SK-N-SH (cell line): ENCODE results near the gene GUK1. TPM values are rescaled to one million over a fixed set of nuclear protein-coding genes. Genes with fewer than 3 reads are reported as not detected.

Experiments
- CTCF ChIA-PET: fragments of 300-600, 350-600 bp; formaldehyde crosslinking; extraction: SDS; loops from one replicate; lab custom pipeline; 2021; lab: Yijun Ruan, JAX
- POLR2A ChIA-PET: fragments of 350-600 bp; sonication (Branson Sonifier 250); formaldehyde crosslinking; extraction: SDS; loops from one replicate; lab custom pipeline; 2020; ENCODE audit warnings: antibody characterized with exemption, inconsistent platforms; lab: Yijun Ruan, JAX
- DNase-seq: peaks from one replicate; pipeline ENCODE4 v3.0.0; 2012
- H2AFZ ChIP-seq: fragments of 200-600 bp; sonication (generic); 2 replicates; pipeline ENCODE4 v1.8.1; 2016; ENCODE audit warnings: antibody characterized with exemption, mild to moderate bottlenecking, low read depth
- H3F3A ChIP-seq: fragments of 200-600 bp; sonication (generic); replicated peaks from 2 replicates; pipeline ENCODE3; 2016; ENCODE audit warnings: antibody characterized with exemption, mild to moderate bottlenecking; ENCODE audit not compliant: insufficient read depth
- H3K27ac ChIP-seq, 2 experiments: fragments of 200-500 bp in 1 of 2; fragments of 200-600 bp in 1 of 2; sonication (Bioruptor generic) in 1 of 2; sonication (generic), shearing (Covaris generic) in 1 of 2; 2 replicates each; pipeline versions ENCODE4 v1.5.1 to v1.6.1; 2014 to 2016; ENCODE audit warnings: low read depth in 2 of 2, inconsistent platforms in 1 of 2, low read length in 1 of 2, mild to moderate bottlenecking in 1 of 2, mixed read lengths in 1 of 2
- H3K27me3 ChIP-seq: fragments of 200-600 bp; sonication (generic), shearing (Covaris generic); 2 replicates; pipeline ENCODE4 v1.6.1; 2016; ENCODE audit warnings: mixed run types; ENCODE audit not compliant: insufficient read depth
- H3K36me3 ChIP-seq, 2 experiments: fragments of 200-500 bp in 1 of 2; fragments of 200-600 bp in 1 of 2; sonication (Bioruptor generic) in 1 of 2; sonication (generic) in 1 of 2; replicated peaks in 1 of 2; 2 replicates each; pipeline versions ENCODE3 to v1.5.1; 2014 to 2016; ENCODE audit warnings: low read length in 1 of 2, mild to moderate bottlenecking in 1 of 2; ENCODE audit not compliant: insufficient read depth in 2 of 2, control insufficient read depth in 1 of 2
- H3K4me1 ChIP-seq, 2 experiments: fragments of 200-500 bp in 1 of 2; fragments of 200-600 bp in 1 of 2; sonication (Bioruptor generic) in 1 of 2; sonication (generic), shearing (Covaris generic) in 1 of 2; 2 replicates each; pipeline versions ENCODE4 v1.5.1 to v1.6.1; 2014 to 2016; ENCODE audit warnings: low read depth in 1 of 2, low read length in 1 of 2, mixed run types in 1 of 2; ENCODE audit not compliant: insufficient read depth in 2 of 2, control insufficient read depth in 1 of 2
- H3K4me2 ChIP-seq: fragments of 200-600 bp; sonication (generic), shearing (Covaris generic); 2 replicates; pipeline ENCODE4 v1.6.1; 2017; ENCODE audit warnings: mixed run types
- H3K4me3 ChIP-seq, 2 experiments: fragments of 200-500 bp in 1 of 2; fragments of 200-600 bp in 1 of 2; sonication (Bioruptor generic) in 1 of 2; sonication (generic), shearing (Covaris generic) in 1 of 2; 2 replicates each; pipeline versions ENCODE4 v1.5.1 to v1.8.1; 2014 to 2016; ENCODE audit warnings: low read depth in 2 of 2, inconsistent platforms in 1 of 2, low read length in 1 of 2, mild to moderate bottlenecking in 1 of 2, mixed read lengths in 1 of 2, moderate library complexity in 1 of 2
- H3K79me2 ChIP-seq: fragments of 200-600 bp; sonication (generic); 2 replicates; pipeline ENCODE4 v1.8.1; 2017; ENCODE audit warnings: mild to moderate bottlenecking; ENCODE audit not compliant: insufficient read depth
- H3K9ac ChIP-seq: fragments of 200-600 bp; sonication (generic); 2 replicates; pipeline ENCODE4 v1.6.1; 2017; ENCODE audit warnings: mixed run types
- H3K9me2 ChIP-seq: fragments of 200-600 bp; sonication (generic); 2 replicates; pipeline ENCODE4 v1.6.1; 2017; ENCODE audit warnings: mixed run types
- H3K9me3 ChIP-seq: fragments of 200-600 bp; sonication (generic); 2 replicates; pipeline ENCODE4 v1.6.1; 2017; ENCODE audit warnings: mixed run types, mild to moderate bottlenecking, moderate library complexity
- H4K20me1 ChIP-seq: fragments of 200-600 bp; sonication (generic); 2 replicates; pipeline ENCODE4 v1.6.1; 2017; ENCODE audit warnings: mild to moderate bottlenecking, mixed run types; ENCODE audit not compliant: insufficient read depth
- EP300 ChIP-seq, 2 experiments: IDR thresholded peaks; 2 replicates each; pipeline versions ENCODE4 v1.4.0 to v1.6.1; 2012; ENCODE audit warnings: borderline replicate concordance in 1 of 2, low read depth in 1 of 2, low read length in 1 of 2
- EZH2phosphoT487 ChIP-seq: fragments of 200-600 bp; sonication (generic); IDR thresholded peaks from 2 replicates; pipeline ENCODE4 v1.6.1; 2017; ENCODE audit warnings: low read depth, mixed run types, mild to moderate bottlenecking, antibody characterized with exemption, moderate library complexity, borderline replicate concordance
- FOSL2 ChIP-seq: IDR thresholded peaks from 2 replicates; pipeline ENCODE4 v1.4.0; 2012; ENCODE audit warnings: low read depth, mild to moderate bottlenecking, moderate library complexity, borderline replicate concordance
- FOXJ3 ChIP-seq: sonication (generic); formaldehyde crosslinking; IDR thresholded peaks from 2 replicates; pipeline ENCODE4 v1.5.1; 2020; ENCODE audit warnings: mild to moderate bottlenecking, missing genetic modification reagents
- FOXM1 ChIP-seq: IDR thresholded peaks from 2 replicates; pipeline ENCODE4 v1.4.0; 2012; ENCODE audit warnings: low read depth, mild to moderate bottlenecking
- JUND ChIP-seq: IDR thresholded peaks from 2 replicates; pipeline ENCODE4 v1.4.0; 2012
- MEF2A ChIP-seq: IDR thresholded peaks from 2 replicates; pipeline ENCODE4 v1.4.0; 2012; ENCODE audit warnings: low read depth, borderline replicate concordance
- MXI1 ChIP-seq: IDR thresholded peaks from 2 replicates; pipeline ENCODE4 v1.6.1; 2012; ENCODE audit warnings: mild to moderate bottlenecking, low read depth, low read length, improper control_type of control experiment
- NFIC ChIP-seq: IDR thresholded peaks from 2 replicates; pipeline ENCODE4 v1.4.0; 2012; ENCODE audit warnings: borderline replicate concordance
- POLR2AphosphoS5 ChIP-seq: IDR thresholded peaks from 2 replicates; pipeline ENCODE4 v1.6.1; 2012; ENCODE audit warnings: low read depth, low read length
- RFX5 ChIP-seq: IDR thresholded peaks from 2 replicates; pipeline ENCODE4 v1.6.1; 2012; ENCODE audit warnings: mild to moderate bottlenecking, improper control_type of control experiment, low read length
- RXRA ChIP-seq: IDR thresholded peaks from 2 replicates; pipeline ENCODE4 v1.4.0; 2012; ENCODE audit warnings: low read depth, mild to moderate bottlenecking, borderline replicate concordance
- SMC3 ChIP-seq: IDR thresholded peaks from 2 replicates; pipeline ENCODE4 v1.6.1; 2012; ENCODE audit warnings: low read depth, low read length, improper control_type of control experiment
- TAF1 ChIP-seq: IDR thresholded peaks from 2 replicates; pipeline ENCODE4 v1.6.1; 2012; ENCODE audit warnings: low read depth, mild to moderate bottlenecking, low read length, moderate library complexity, borderline replicate concordance
- WGBS: methylation state at CpG from one replicate; pipeline ENCODE4 v1.1.6; 2017; ENCODE audit warnings: low lambda C conversion rate; 5-methylcytosine and 5-hydroxymethylcytosine counted together
- polyA plus RNA-seq, 3 experiments: library from polyadenylated mRNA; depleted of rRNA; stranded (reverse); fragments of >200 nt; gene quantifications; 2 replicates each; pipeline ENCODE4 v1.2.3, GENCODE V29; 2012
- TF ChIP-seq, protein P1 (sequence below): fragments of 200-600 bp; sonication (generic); IDR thresholded peaks from 2 replicates; pipeline ENCODE4 v1.6.1; 2017; ENCODE audit warnings: antibody characterized with exemption, mild to moderate bottlenecking, moderate library complexity
- TF ChIP-seq, protein P2 (sequence below): fragments of 150-350 bp; IDR thresholded peaks from 2 replicates; pipeline ENCODE4 v1.6.1; 2016; ENCODE audit warnings: mild to moderate bottlenecking, low read depth, low read length
- TF ChIP-seq, protein P3 (sequence below): IDR thresholded peaks from 2 replicates; pipeline ENCODE4 v1.4.0; 2012; ENCODE audit warnings: low read depth, borderline replicate concordance

GUK1 gene
- polyA plus RNA-seq, 1 of the 3 experiments (the other 2 are of a cell fraction) = 742 TPM

DNA sequence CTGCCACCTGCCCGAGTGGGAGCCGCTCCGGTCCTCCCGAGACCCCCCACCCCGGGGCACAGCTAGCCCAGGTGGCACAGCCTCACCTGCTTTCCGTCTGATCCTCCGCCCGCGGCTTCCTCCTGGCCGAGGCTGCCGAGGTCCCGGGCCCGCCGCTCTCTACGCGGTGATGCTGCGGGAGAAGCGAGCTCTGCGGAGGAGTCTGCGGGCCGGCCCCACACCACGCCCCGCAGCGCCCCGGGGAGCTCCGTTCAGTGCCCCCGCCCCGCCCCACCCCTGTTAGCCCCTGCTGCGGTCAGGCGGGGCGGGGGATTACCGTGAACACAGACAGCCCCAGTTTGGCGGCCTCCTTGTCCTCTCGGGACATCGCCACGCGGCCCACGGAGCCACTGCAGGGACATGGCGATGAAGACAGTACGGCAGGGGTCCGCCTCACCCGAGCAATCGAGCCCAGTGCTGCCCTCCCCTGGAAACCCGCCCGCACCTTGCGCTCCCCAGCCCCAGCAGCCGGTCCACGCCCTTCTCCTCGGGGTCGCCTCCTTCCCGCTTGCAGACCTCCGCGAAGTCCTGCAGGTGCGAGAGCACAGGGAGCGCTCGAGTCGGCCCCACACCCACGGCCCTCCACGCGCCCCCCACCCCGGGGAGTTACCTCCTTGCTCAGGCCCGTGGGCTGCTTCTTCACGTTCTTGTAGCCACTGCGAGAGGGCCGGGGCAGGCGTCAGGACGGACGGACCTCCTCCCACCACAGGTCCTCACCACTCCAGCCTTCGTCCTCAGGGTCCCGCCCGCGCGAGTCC, 37.9 kb upstream of the GUK1 start:
- CTCF ChIA-PET = interaction anchor here (1.1 kb wide), 1 partner anchor 103 kb away, joined by 3 read pairs; no protein-coding TSS in a partner anchor
- WGBS = 11% methylated on average over 7 of the region's 73 CpGs
- H3K36me3 ChIP-seq = peaks cover 33 to 54% of the 10 kb centered on the region in 2 experiments

More for the DNA sequence above, 37.9 kb upstream of the GUK1 start:
- Histone ChIP-seq H3K4me1 (peaks cover 4 to 25% of the 10 kb centered on the region in 2 experiments; a peak in 3 of 4 replicates), H3K9me3 (no peaks in the 10 kb centered on the region), H4K20me1 (peaks cover 47% of the 10 kb centered on the region), H3K4me3 (peak overlapping the region; percentile 83 to 98), H3K79me2 (peaks cover 61% of the 10 kb centered on the region), H3K27ac (no peak overlapping the region; a peak in 1 of 4 replicates), H3K27me3 (no peaks in the 10 kb centered on the region), H3K4me2 (peak overlapping the region; percentile 77), H3K9me2 (no peaks in the 10 kb centered on the region), H3K9ac (peak overlapping the region; percentile 78; the same call in 1 of the 2 replicates), H3F3A (peaks cover 31% of the 10 kb centered on the region), H2AFZ (no peak overlapping the region)
- POLR2A ChIA-PET = interaction anchor here (0.9 kb wide), 1 partner anchor 20 kb away, joined by 4 read pairs; no protein-coding TSS in a partner anchor
- peak; percentile 86 for DNase-seq
- TF ChIP-seq, protein P1, sequence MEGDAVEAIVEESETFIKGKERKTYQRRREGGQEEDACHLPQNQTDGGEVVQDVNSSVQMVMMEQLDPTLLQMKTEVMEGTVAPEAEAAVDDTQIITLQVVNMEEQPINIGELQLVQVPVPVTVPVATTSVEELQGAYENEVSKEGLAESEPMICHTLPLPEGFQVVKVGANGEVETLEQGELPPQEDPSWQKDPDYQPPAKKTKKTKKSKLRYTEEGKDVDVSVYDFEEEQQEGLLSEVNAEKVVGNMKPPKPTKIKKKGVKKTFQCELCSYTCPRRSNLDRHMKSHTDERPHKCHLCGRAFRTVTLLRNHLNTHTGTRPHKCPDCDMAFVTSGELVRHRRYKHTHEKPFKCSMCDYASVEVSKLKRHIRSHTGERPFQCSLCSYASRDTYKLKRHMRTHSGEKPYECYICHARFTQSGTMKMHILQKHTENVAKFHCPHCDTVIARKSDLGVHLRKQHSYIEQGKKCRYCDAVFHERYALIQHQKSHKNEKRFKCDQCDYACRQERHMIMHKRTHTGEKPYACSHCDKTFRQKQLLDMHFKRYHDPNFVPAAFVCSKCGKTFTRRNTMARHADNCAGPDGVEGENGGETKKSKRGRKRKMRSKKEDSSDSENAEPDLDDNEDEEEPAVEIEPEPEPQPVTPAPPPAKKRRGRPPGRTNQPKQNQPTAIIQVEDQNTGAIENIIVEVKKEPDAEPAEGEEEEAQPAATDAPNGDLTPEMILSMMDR = peak; percentile 24; the same call in 1 of the 2 replicates
- no peak for TF ChIP-seq RFX5
- no peak for TF ChIP-seq RXRA
- no peak for TF ChIP-seq EP300 (IDR thresholded peaks at IDR 0.05; ENCODE audit: borderline replicate concordance in 1 of 2, low read depth in 1 of 2, low read length in 1 of 2)
- no peak for TF ChIP-seq FOXJ3 (CRISPR knock-in tag)
- no peak for TF ChIP-seq POLR2AphosphoS5
- TF ChIP-seq, protein P2, sequence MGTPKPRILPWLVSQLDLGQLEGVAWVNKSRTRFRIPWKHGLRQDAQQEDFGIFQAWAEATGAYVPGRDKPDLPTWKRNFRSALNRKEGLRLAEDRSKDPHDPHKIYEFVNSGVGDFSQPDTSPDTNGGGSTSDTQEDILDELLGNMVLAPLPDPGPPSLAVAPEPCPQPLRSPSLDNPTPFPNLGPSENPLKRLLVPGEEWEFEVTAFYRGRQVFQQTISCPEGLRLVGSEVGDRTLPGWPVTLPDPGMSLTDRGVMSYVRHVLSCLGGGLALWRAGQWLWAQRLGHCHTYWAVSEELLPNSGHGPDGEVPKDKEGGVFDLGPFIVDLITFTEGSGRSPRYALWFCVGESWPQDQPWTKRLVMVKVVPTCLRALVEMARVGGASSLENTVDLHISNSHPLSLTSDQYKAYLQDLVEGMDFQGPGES = no peak
- TF ChIP-seq TAF1 = no peak
- TF ChIP-seq, protein P3, sequence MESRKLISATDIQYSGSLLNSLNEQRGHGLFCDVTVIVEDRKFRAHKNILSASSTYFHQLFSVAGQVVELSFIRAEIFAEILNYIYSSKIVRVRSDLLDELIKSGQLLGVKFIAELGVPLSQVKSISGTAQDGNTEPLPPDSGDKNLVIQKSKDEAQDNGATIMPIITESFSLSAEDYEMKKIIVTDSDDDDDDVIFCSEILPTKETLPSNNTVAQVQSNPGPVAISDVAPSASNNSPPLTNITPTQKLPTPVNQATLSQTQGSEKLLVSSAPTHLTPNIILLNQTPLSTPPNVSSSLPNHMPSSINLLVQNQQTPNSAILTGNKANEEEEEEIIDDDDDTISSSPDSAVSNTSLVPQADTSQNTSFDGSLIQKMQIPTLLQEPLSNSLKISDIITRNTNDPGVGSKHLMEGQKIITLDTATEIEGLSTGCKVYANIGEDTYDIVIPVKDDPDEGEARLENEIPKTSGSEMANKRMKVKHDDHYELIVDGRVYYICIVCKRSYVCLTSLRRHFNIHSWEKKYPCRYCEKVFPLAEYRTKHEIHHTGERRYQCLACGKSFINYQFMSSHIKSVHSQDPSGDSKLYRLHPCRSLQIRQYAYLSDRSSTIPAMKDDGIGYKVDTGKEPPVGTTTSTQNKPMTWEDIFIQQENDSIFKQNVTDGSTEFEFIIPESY = no peak
- no peak for TF ChIP-seq FOXM1
- TF ChIP-seq JUND = no peak
- TF ChIP-seq NFIC = no peak
- TF ChIP-seq MXI1 = peak; percentile 10; the same call in 1 of the 2 replicates
- no peak for TF ChIP-seq EZH2phosphoT487
- peak; percentile 29; the same call in 1 of the 2 replicates for TF ChIP-seq SMC3
- no peak for TF ChIP-seq MEF2A
- TF ChIP-seq FOSL2 = no peak
